ENCODE results near the gene SORCS3. TPM values are rescaled to one million over a fixed set of nuclear protein-coding genes. Genes with fewer than 3 reads are reported as not detected.
A peak's percentile ranks its signal among the peaks of the same experiment; 100 is the strongest.

The SORCS3 gene
- total RNA-seq, 1 donor from 2014 or later = 0.70 TPM

DNA sequence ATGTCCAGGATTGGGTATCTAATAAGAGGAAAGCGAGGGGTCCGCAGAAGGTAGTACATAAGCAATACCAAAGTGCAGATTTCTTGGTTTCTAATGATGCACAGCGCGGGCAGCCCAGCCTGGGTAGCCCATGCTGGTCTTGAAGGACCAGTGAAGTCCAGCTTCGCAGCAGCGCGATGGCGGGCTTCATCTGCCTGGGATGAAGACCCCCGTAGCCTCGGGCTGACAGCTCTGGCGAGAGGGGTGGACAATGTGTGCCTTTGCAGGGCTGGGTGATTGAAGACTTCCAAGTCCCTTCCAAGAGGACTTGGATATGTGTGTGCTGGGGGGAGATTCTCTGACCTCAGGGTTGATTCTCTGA lies 2.2 kb downstream of the SORCS3 start:
- no peak for DNase-seq (ENCODE audit: low read depth)

DNA sequence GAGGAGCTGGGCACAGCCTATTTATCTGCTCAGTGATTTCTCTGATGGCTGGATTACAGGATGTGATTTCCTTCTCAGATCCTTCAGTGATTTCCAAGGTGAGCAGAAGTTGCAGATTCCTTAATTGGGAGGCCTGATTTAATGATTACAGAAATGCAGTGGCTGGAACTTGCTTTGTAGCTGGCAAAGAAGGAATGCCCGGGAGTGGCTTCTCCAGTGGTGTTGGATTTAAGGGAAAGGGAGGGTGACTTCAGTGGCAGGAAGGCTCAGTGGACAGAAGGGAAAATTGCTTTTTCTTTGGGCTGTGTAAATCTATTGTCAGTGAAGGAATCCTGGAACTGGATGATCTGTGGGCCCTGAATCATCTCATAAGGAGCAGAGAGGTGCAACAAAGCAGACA lies 5.1 kb downstream of the SORCS3 start:
- DNase-seq (ENCODE audit: low read depth) = peak; percentile 68

DNA sequence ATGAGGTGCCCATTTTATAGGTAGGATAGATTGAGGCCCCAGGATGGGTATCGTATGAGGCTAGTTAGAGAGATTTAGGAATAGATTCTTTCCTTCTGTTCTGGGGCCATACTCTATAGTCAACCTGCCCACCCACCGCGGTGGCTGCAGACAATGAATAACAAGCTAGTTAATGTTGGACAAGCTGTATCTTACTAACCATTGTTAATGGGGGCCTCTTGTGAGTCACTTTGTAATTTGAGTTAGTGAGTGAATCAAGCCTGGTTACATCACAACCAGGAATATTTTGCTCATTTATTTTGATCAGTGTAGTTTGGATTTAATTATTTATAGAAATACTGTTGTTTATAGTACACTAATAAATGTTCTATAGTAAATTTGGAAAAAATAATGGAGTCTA lies 7.3 kb downstream of the SORCS3 start:
- DNase-seq (ENCODE audit: low read depth) = peak; percentile 93

DNA sequence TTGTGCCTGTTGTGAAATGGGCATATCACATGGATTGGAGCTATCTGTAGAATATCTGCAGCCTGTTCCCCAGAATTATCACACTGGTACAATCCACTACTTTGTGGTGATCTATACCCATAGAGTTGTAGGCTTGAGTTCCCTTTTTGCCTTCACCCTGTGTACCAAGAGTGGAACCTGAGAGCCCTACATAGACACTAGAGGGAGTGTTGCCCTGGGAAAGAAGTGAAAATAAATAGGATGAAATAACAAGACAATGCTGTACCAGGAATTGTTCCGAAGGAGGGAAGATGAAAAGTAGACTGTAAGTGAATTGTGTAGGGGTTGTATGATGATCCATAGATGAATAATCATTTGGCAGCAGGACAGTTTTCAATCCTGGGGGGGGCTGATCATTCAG lies 9.0 kb downstream of the SORCS3 start:
- DNase-seq (ENCODE audit: low read depth) = peak; percentile 46

DNA sequence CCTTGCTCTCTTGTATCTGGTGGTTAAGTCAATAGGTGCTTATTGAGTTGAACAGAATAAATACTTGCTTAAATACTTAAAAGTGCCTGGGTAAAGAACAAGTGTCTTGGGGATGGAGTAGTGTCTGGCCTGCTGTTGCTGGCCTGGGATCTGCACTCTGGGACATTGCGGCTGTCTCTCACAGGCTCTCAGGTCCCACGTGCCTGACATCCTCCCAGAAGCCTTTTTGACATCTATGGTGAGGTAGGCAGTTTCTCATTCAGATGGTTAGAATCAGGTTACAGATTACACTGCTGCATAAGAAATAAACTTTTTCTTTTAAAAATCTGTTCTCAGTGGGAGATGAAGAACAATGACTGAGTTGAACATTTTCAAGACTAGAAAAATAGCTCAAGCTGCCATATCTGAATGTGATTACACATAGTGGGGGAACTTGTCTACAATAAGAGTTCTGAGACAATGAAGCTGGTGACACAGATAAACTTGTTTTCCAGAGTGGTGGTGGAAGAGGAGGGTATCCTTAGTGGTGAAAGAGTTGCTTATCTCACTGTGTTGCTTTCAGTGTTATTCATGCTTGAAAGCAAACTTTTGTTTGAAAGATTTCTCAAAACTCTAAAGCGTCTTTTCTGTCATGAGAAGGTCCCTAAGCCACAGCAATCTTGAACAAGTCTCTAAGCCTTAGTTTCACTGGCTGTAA lies 9.7 kb downstream of the SORCS3 start:
- no peak for DNase-seq (ENCODE audit: low read depth)

DNA sequence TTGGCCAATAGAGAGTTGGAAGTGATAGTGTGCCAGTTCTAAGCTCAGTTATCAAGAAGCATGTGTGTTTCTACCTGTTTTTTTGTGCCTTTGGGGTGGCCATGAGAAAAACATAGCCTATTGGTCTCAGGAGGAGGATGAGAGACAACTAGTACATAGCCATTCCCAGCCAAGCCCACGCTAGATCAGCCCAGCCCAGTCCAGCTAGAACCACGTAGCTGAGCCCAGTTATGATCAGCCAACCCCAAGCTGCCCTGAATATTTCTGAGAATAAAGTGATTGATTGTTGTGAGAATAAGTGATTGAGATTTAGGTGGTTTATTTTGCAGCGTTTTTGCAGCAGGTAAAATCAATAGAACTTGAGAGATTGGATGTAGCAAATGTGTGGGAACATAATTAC lies 15.9 kb downstream of the SORCS3 start:
- DNase-seq (ENCODE audit: low read depth) = no peak

DNA sequence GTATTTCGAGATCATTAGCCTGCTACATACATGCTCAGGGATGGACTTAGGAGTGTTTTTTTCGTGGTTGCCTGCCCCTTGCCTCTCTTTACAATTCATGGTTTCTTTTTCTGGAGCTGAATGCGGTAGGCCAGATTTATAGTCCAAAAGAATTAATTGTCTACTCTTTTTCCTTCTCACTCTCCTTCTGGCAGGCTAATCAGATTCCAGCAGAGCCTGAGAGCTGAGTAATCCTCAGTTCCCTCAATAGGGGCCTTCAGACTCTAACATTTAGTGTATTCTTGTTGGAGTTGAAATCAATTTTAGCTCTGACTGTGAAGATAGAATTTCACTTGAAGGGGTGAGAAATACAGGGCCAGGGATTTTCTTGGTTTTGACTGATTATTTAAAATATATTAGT lies 16.4 kb downstream of the SORCS3 start:
- peak; percentile 65 for DNase-seq (ENCODE audit: low read depth)

DNA sequence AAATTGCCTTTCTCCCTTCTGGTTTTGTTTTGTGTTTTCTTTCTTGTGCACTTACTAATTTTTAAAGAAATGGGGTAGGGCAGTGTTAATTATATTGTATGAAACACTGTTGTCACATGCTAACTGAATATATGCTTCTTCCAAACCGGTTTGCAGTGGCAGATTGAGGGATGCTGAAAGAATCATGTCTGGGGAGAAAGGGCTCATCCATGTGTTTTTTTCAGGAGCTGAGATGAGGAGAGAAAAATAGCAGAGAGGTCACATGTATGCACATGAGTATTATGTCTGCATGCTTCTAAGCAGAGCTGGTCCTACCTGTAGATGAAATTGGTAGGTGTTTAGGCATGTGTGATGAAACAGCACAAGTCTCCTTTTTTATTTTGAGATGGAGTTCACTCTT lies 17.0 kb downstream of the SORCS3 start:
- no peak for DNase-seq (ENCODE audit: low read depth)

DNA sequence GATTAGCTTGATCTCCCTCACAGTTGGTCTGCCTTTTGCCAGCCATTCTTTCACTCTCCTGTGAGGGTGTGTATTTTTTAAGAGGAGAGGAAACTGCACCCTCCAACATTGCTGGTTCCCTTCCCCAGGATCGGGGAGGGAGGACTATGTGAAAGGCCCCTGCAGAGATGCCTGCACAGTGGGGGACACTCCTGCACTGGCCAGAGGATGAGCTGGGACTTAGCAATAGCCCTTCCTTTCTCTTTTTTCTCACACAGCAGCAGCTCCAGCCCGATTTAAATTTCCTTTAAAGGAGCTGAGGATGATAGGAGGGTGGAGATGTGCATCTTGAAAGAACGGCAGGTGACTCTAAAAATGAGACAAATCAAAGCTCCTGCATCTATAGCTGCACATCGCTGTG lies 18.7 kb downstream of the SORCS3 start:
- no peak for DNase-seq (ENCODE audit: low read depth)

DNA sequence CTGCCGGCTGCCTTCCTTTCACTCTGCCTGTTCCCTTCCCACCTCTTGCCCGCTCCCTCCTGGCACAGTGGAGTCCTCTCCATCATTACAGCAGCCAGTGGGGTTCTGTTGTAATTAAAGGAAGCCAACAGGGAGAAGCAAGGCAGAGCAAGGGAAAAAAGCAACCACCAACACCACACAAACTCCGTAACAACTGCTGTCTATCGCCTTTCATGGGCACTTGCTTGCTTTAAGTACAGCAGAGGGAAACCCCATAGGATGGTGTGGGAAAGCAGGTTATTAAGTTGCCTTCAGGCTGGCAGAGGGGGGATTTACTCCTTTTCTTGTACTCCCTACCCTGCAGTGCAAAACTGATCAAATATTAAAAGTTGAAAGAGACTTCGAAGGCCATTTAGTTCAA lies 22.0 kb downstream of the SORCS3 start:
- DNase-seq (ENCODE audit: low read depth) = no peak

DNA sequence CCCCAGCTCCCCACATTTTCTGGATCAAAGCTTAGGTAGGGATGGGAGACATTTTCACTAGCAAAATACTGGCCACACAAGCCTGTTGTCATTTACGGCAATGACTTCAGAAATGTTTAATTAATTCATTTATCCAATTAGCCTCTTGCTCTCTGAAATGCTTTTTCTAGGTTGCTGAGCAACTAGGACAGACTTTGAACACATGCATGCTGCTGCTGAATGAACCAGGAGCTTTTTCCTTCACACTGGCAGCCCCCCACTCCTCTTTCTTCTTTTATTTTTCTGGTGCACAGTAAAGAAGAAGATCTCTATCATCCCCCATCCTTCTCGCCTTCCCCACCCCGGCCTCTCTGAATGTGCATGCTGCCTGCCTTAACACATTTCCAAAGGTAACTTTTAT lies 22.5 kb downstream of the SORCS3 start:
- no peak for DNase-seq (ENCODE audit: low read depth)

DNA sequence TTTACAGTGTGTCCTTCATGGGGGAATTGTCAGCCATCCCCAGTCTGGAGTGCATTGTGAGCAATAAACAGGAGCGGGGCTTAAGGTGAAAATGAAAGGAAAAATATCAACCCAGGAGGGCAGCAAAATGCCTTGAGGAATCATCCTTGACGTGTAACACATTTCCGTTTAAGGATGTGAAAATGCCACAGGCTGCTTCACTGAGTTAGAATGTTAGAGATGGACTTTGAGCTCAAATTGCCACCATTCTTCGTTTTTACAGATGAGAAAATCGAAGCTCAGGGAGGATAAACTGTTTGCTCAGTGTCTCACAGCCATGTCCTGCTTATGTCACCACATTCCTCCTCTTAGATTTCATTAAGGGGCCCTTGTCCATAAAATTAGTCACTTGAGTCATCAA lies 23.1 kb downstream of the SORCS3 start:
- peak; percentile 79 for DNase-seq (ENCODE audit: low read depth)

DNA sequence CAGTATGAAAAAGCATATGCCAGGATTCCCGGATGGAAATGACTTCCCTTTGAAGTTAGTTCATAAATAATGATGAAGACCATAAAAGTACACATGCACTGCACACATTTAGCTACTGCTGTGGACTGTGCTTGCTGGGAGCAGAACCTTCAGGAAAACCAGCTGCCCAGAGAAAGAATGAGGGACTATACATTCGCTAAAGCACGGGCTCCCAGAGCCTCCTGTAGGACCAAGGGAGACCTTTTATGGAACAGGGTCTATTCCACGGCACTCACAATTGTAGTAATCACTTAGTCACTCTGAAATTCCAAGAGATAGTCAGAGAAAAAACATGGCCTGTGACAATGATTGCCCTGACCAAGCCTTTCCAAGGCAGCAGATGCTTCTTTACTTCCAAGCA lies 24.1 kb downstream of the SORCS3 start:
- DNase-seq (ENCODE audit: low read depth) = no peak

DNA sequence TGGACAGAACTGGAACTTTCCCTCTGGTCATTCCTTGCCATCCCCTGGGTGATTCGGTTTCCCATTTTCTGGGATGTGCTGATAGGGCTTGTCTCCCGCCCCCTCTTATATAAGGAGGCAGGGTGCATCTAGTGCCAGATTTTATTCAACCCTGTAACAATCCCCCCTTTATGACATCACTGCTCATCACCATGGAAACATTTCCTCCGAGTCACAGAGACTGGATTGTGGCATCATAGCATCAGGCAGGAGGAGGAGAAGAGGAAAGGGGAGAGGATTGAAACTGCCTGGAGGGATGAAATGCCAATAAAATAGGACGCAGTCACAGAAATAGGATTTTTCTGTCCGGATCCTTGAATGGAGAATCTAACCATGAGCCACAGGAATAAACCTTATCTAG lies 25.0 kb downstream of the SORCS3 start:
- no peak for DNase-seq (ENCODE audit: low read depth)

DNA sequence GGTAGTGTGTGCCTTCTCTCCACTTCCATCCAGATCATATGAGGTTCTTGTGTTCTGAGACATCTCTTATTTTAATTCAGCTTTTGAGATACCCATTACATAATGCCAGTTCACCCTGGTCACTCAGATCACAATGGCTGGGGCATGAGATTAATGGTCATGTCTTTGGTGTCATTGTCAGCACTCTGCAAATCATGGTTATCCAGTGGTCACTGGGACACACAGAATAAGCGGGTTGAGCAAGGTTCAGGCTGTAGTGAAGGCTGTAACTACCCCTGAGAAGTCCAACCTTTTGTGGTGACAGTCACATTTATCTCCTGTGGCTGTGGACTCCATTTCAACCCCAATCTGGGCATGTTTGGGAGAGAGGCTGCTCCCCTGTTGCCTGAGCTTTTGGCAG lies 35.8 kb downstream of the SORCS3 start:
- no peak for DNase-seq (ENCODE audit: low read depth)

DNA sequence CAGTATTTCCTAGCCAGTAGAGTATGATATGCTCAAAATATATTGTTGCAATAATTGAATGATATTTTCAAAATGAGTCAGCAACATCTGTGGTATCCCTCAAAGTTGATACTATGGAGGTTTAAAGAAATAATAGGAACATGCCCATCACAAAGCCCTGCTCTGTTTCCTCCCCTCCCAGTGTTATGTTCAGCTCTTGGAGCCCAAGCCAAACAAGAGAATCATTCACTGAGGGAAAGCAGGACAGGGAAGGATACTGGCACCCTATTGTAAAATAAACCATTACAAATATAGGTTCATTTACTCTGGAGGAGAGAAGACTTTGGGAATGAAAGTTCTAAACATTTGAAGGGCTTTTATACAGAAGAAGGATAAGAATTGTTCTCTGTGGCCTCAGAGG lies 37.6 kb downstream of the SORCS3 start:
- DNase-seq (ENCODE audit: low read depth) = no peak

DNA sequence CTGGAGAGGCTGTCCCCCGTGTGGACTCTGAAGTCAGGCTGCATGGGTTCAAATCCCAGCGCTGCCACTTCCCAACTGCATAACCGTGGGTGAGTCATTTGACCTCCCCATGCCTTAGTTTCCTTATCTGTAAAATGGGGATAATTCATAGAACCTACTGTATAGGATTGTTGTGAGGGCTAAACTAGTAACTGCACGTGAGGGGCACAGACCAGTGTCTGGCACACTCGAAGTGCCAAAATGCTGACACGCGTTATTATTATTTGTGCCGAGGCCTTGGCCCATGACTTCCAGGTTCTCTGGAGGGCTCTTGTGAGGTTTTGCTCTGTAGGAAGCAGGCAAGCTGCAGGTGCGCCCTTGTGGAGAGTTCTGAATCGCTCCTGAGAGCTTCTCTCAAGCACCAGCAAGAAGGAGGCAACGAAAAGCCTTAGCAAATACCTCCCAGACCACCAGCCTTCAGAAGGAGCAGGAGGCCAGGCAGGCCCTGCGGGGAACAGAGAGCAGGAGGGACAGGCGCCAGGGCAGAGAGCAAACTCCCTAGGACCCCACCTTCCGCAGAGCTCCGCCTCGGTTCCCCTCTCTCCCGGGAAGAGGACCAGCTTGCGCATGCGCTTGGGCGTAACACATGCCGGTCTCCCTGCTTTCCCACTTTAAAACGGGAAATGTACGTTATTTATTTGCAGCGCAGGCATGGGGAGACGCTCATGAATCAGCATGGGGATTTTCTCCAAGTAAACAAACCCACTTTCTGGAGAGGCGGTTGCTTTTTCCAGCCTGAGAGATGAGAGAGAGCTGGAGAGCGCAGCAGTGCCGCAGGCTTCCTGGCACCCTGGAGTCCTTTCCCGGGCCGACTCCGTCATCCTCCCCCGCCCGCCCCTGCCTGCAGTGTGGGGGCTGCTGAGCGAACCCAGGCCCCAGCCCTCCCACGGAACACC lies 39.6 kb downstream of the SORCS3 start:
- peak; percentile 84 for DNase-seq (ENCODE audit: low read depth)

DNA sequence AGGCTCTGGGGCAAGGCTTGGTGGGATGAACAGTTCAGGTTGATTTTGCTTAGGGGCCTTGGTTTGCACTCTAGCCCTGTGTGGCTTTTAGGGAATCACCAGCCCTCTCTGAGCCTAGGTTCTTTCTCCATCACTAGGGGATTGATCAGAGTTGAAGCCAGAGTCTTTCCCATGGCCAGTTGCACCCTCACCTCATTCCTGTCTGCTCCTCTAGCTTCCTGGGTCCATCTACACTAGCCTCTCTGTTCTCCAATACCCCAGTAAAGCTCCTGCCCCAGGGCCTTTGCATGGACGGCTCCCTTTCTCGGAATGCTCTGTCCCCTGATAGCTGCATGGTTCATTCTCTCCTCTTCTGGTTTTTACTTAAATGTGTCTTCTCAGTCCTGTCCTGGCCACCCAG lies 40.4 kb downstream of the SORCS3 start:
- no peak for DNase-seq (ENCODE audit: low read depth)

DNA sequence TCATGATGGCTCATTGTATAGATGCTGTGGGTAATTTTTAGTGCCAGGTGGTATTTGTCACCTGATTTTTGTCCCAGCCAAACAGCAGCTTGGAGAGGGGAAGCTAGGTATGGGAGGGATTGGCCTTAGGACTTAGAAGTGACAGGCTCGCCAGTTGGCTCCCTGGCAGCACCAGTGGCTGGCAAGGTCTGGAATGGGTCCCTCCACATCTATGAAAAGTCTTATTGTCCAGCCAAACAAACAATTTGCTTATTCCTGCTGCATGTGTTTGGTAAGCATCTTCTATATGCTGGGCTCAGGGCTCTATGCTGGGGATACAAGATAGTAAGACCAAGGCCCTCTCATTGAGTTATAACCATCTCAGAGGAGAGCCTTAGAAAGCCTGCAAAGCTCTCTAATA lies 42.5 kb downstream of the SORCS3 start:
- DNase-seq (ENCODE audit: low read depth) = no peak

DNA sequence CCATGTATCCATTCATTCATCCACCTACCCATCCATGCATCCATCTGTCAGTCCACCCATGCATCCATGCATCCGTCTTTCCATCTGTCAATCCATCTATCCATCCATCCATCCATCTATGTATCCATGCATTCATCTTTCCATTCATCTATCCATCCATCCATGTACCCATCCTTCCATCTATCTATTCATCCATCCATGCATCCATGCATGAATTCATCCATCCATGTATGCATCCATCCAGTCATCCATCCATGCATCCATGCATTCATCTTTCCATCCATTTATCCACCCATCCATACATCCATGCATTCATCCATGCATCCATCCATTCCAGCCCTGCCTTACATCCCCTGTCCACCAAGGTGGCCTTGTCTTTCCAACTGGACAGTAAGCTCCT lies 45.7 kb downstream of the SORCS3 start:
- DNase-seq (ENCODE audit: low read depth) = no peak

DNA sequence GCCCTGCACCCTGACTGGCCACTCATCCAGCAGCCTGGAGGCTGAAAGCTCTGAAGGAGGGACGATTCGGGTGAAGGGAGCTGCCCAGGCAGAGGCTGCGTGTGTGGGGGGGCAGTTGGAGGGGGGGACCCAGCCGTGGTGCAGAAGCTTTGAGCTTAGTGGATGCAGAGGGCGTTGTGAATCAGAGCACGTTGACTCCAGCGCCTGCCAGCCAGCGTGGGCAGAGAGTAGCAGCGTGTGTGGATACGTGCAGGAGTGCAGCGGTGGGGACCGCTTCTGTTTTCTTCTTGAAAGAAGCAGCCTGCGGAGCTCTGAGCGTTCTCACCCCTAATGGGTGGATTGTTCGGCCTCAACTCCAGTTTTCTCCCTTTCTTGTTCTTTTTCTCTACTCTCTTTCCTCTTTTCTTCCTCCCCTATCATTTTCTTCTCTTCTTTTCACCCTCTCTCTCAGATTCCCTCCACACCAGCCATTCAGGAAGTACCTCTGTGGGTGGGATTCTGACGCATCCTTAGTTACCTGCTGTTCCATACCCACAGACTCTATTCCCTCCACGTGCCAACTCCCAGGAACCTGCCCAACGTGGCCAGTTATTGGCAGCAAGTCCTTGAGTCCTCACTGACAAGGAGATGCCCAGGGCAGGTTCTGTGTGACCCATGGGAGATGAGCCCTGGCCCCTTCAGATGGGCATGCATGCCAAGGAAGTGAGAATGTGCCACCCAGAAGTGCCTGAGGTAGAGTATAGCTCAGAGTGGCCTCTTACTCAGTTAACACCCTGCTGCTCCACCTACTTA lies 47.4 kb downstream of the SORCS3 start:
- DNase-seq (ENCODE audit: low read depth) = peak; percentile 3

DNA sequence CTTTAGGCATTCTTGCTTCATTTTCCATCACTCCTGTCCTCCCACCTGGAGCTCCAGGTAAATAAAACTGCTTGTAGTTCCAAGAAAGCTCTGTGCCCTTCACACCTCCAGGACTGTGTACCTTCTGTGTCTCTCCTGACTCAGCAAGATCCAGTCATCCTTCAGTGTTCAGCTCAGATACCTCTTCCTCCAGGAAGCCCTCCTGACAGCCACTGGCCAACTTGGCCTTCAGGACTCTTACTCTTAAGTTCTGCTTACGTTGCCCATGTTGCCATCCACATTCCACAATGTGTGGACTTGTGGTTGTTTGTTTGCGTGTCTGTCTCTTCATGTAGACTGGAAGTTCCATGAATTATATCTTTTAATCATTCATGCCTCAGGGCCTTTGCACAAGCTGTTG lies 48.0 kb downstream of the SORCS3 start:
- DNase-seq (ENCODE audit: low read depth) = no peak

DNA sequence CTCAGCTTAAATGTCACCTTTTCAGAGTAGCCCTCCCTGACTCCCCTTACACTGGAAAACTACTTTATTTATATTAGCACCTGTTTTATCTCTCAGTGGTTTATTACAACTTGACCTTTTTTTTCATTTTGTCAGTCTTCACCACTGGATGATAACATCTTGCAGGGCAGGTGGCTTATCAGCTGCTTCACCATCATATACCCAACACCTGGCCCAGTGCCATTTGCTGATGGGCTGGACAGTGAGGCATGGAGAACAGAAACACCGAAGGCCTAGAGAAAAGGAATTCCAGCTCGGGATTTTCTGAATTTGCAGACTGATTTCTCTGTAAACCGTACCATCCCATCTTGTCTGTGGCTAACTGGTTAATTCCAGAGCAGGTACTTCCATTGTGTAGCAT lies 48.5 kb downstream of the SORCS3 start:
- no peak for DNase-seq (ENCODE audit: low read depth)
